HG03565 (cell line): Measurements from ENCODE around the gene GRM8.
A peak's percentile ranks its signal among the peaks of the same experiment; 100 is the strongest.

Experiments used
- ATAC-seq: cut with Tn5 transposase; IDR thresholded peaks from one replicate; pipeline ENCODE4 v1.9.1; 2021; ENCODE audit warnings: mild to moderate bottlenecking, moderate library complexity; ENCODE audit not compliant: unreplicated experiment

GRM8 gene

GRCh38 chr7:127231415-127231814, 21.3 kb downstream of the GRM8 start:
- ATAC-seq, result no peak

GRCh38 chr7:127230192-127230925, 22.4 kb downstream of the GRM8 start:
- ATAC-seq, result no peak

GRCh38 chr7:127226685-127227374, 25.9 kb downstream of the GRM8 start:
- ATAC-seq, result no peak

- no peak for ATAC-seq
Observed at GRCh38 chr7:127221731-127222130, 31.0 kb downstream of the GRM8 start.

- no peak for ATAC-seq
Observed at GRCh38 chr7:127214956-127215718, 37.6 kb downstream of the GRM8 start.

- no peak for ATAC-seq
Observed at GRCh38 chr7:127209886-127210285, 42.9 kb downstream of the GRM8 start.

GRCh38 chr7:127208860-127209259, 43.9 kb downstream of the GRM8 start:
- no peak for ATAC-seq

GRCh38 chr7:127208351-127208750, 44.4 kb downstream of the GRM8 start:
- no peak for ATAC-seq

GRCh38 chr7:127207806-127208205, 44.9 kb downstream of the GRM8 start:
- ATAC-seq, result no peak

GRCh38 chr7:127207230-127207629, 45.5 kb downstream of the GRM8 start:
- ATAC-seq, result no peak

- ATAC-seq, result no peak
Observed at GRCh38 chr7:127194571-127194970, 58.2 kb downstream of the GRM8 start.

- ATAC-seq, result no peak
Observed at GRCh38 chr7:127189886-127190285, 62.9 kb downstream of the GRM8 start.

- ATAC-seq, result no peak
Observed at GRCh38 chr7:127189074-127189473, 63.7 kb downstream of the GRM8 start.

GRCh38 chr7:127187740-127188139, 65.0 kb downstream of the GRM8 start:
- ATAC-seq, result no peak

GRCh38 chr7:127186686-127187085, 66.1 kb downstream of the GRM8 start:
- ATAC-seq, result no peak

- ATAC-seq, result no peak
Observed at GRCh38 chr7:127177156-127177555, 75.6 kb downstream of the GRM8 start.

- no peak for ATAC-seq
Observed at GRCh38 chr7:127162366-127162765, 90.4 kb downstream of the GRM8 start.

GRCh38 chr7:127158659-127159058, 94.1 kb downstream of the GRM8 start:
- ATAC-seq, result peak; percentile 59

GRCh38 chr7:127154958-127155357, 97.8 kb downstream of the GRM8 start:
- no peak for ATAC-seq

- ATAC-seq, result no peak
Observed at GRCh38 chr7:127154101-127154500, 98.6 kb downstream of the GRM8 start.

- ATAC-seq, result no peak
Observed at GRCh38 chr7:127153315-127153714, 99.4 kb downstream of the GRM8 start.

- no peak for ATAC-seq
Observed at GRCh38 chr7:127152423-127152822, 100.3 kb downstream of the GRM8 start.
